Thyroid gland (tissue), 4 donors: ENCODE data around the gene AGBL4.

Source experiments
- POLR2A ChIP-seq, 2 donors: fragments of 450-650 bp; IDR thresholded peaks; one replicate each; pipeline ENCODE4 v1.6.1; 2017; ENCODE audit warnings: antibody characterized with exemption in 2 of 2, mild to moderate bottlenecking in 2 of 2, moderate library complexity in 1 of 2
- TF ChIP-seq, protein P1 (sequence below), 6 experiments: fragments of 200-600 bp in 3 of 6; fragments of 450-650 bp in 3 of 6; sonication (generic) in 3 of 6; IDR thresholded peaks; one replicate each; pipeline ENCODE4 v1.5.1; 2016 to 2019; ENCODE audit warnings: antibody characterized with exemption in 6 of 6, mild to moderate bottlenecking in 2 of 6, inconsistent platforms in 1 of 6, moderate library complexity in 1 of 6

DNA sequence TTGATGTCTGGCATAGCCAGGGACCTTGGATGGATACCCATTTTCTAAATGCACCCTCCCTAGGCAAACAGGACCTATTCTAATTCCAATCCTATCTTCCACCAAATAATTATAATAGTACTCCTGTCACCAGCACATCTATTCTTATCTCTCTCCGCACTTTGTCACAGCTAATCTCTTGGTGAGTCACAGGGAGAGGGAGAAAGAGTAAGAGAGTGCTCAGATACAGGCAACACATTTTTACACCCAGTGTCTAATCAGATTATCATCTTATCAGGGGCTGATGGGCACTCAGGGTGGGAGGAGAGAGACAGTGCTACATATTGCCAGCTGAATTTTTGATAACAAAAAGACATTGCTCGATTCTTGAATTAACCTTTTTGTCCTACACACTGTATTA lies 972.1 kb downstream of the AGBL4 start:
- TF ChIP-seq, protein P1, sequence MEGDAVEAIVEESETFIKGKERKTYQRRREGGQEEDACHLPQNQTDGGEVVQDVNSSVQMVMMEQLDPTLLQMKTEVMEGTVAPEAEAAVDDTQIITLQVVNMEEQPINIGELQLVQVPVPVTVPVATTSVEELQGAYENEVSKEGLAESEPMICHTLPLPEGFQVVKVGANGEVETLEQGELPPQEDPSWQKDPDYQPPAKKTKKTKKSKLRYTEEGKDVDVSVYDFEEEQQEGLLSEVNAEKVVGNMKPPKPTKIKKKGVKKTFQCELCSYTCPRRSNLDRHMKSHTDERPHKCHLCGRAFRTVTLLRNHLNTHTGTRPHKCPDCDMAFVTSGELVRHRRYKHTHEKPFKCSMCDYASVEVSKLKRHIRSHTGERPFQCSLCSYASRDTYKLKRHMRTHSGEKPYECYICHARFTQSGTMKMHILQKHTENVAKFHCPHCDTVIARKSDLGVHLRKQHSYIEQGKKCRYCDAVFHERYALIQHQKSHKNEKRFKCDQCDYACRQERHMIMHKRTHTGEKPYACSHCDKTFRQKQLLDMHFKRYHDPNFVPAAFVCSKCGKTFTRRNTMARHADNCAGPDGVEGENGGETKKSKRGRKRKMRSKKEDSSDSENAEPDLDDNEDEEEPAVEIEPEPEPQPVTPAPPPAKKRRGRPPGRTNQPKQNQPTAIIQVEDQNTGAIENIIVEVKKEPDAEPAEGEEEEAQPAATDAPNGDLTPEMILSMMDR (IDR thresholded peaks at IDR 0.05) = no peak
- no peak for TF ChIP-seq POLR2A (IDR thresholded peaks at IDR 0.05)
